ENCODE measurements around the gene ASB10. TPM values are rescaled to one million over a fixed set of nuclear protein-coding genes. Genes with fewer than 3 reads are reported as not detected.

The ASB10 gene
- total RNA-seq, 1 donor from 2014 or later: not detected

- Histone ChIP-seq H3K27me3 (ENCODE audit: control insufficient read depth, insufficient read depth, low read length) (peaks cover 71% of the 10 kb centered on the region), H3K36me3 (ENCODE audit: control insufficient read depth, insufficient read depth, low read length) (no peaks in the 10 kb centered on the region), H3K4me3 (ENCODE audit: low read depth, low read length) (no peak overlapping the region)
- TF ChIP-seq CTCF (IDR thresholded peaks at IDR 0.05; ENCODE audit: insufficient read depth, low read length, poor library complexity, severe bottlenecking): no peak
- no peak for DNase-seq (ENCODE audit: low read depth)
Measured at GRCh38 chr7:151178831-151179230, 8.2 kb downstream of the ASB10 start.

GRCh38 chr7:151178236-151178635 lies 8.8 kb downstream of the ASB10 start:
- Histone ChIP-seq H3K27me3 (ENCODE audit: control insufficient read depth, insufficient read depth, low read length) (peaks cover 75% of the 10 kb centered on the region), H3K4me3 (ENCODE audit: low read depth, low read length) (no peak overlapping the region), H3K36me3 (ENCODE audit: control insufficient read depth, insufficient read depth, low read length) (no peaks in the 10 kb centered on the region)
- TF ChIP-seq CTCF (IDR thresholded peaks at IDR 0.05; ENCODE audit: insufficient read depth, low read length, poor library complexity, severe bottlenecking): no peak
- DNase-seq (ENCODE audit: low read depth): no peak

GRCh38 chr7:151177310-151177709 lies 9.7 kb downstream of the ASB10 start:
- H3K36me3 ChIP-seq (ENCODE audit: control insufficient read depth, insufficient read depth, low read length): no peaks in the 10 kb centered on the region
- H3K27me3 ChIP-seq (ENCODE audit: control insufficient read depth, insufficient read depth, low read length): peaks cover 79% of the 10 kb centered on the region
- no peak for DNase-seq (ENCODE audit: low read depth)
- H3K4me3 ChIP-seq (ENCODE audit: low read depth, low read length): no peak overlapping the region
- no peak for TF ChIP-seq CTCF (IDR thresholded peaks at IDR 0.05; ENCODE audit: insufficient read depth, low read length, poor library complexity, severe bottlenecking)

- Histone ChIP-seq H3K27me3 (ENCODE audit: control insufficient read depth, insufficient read depth, low read length) (peaks cover 78% of the 10 kb centered on the region), H3K36me3 (ENCODE audit: control insufficient read depth, insufficient read depth, low read length) (no peaks in the 10 kb centered on the region), H3K4me3 (ENCODE audit: low read depth, low read length) (no peak overlapping the region)
- DNase-seq (ENCODE audit: low read depth): no peak
- no peak for TF ChIP-seq CTCF (IDR thresholded peaks at IDR 0.05; ENCODE audit: insufficient read depth, low read length, poor library complexity, severe bottlenecking)
Measured at GRCh38 chr7:151176401-151176800, 10.6 kb downstream of the ASB10 start.

GRCh38 chr7:151175793-151176311 lies 11.2 kb downstream of the ASB10 start:
- Histone ChIP-seq H3K27me3 (ENCODE audit: control insufficient read depth, insufficient read depth, low read length) (peaks cover 76% of the 10 kb centered on the region), H3K36me3 (ENCODE audit: control insufficient read depth, insufficient read depth, low read length) (no peaks in the 10 kb centered on the region), H3K4me3 (ENCODE audit: low read depth, low read length) (no peak overlapping the region)
- no peak for DNase-seq (ENCODE audit: low read depth)
- no peak for TF ChIP-seq CTCF (IDR thresholded peaks at IDR 0.05; ENCODE audit: insufficient read depth, low read length, poor library complexity, severe bottlenecking)

GRCh38 chr7:151175047-151175792 lies 11.8 kb downstream of the ASB10 start:
- DNase-seq (ENCODE audit: low read depth): no peak
- no peaks in the 10 kb centered on the region for H3K36me3 ChIP-seq (ENCODE audit: control insufficient read depth, insufficient read depth, low read length)
- H3K4me3 ChIP-seq (ENCODE audit: low read depth, low read length): no peak overlapping the region
- H3K27me3 ChIP-seq (ENCODE audit: control insufficient read depth, insufficient read depth, low read length): peaks cover 72% of the 10 kb centered on the region
- no peak for TF ChIP-seq CTCF (IDR thresholded peaks at IDR 0.05; ENCODE audit: insufficient read depth, low read length, poor library complexity, severe bottlenecking)
